NCI-H2227 treated with DMSO at 0.1 percent for 48 hours (cell line): ENCODE data around the gene AGMO.
"Not testable (repeated sequence)": the region's sequence is repeated elsewhere in the genome, so short reads cannot be mapped to it uniquely, and the experiment has no call there.

Experiments
- DNase-seq: peaks from one replicate; lab custom pipeline; 2025; lab: John Stamatoyannopoulos, UW

Gene AGMO

DNA sequence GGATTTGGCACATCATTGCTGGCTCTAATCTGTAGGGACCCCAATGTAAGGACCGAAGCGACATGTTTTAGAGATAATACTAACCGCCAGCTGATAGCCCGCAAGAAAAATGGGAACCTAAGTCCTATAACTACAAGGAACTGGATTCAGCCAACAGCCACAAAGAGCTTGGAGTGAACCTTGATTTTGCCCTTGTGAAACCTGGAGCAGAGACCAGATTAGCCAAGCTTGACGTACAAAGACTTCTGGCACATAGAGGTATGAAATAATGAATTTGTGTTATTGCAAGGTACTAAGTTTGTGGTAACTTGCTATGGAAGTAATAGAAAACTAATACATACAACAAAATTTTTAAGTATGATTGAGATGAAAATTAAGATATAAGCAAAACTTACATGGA is 246.9 kb downstream of the AGMO start:
- DNase-seq: no peak

DNA sequence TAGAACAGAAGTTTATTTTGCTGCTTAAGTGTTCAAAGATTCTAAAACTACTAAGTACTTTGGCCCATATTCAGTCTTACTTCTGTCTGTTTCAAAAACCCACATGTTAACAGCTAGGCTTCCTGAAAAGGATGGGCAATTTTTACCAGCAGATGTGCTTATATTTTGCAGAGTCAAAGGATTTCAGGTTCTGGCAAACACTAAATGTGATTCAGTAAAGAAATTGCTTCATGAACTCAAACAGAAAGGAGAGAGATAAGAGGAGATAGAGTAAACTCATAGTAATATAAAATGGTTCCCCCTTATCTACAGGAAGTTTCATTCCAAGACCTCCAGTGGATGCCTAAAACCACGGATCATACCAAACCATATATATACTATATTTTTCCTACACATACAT is 248.5 kb downstream of the AGMO start:
- no peak for DNase-seq

DNA sequence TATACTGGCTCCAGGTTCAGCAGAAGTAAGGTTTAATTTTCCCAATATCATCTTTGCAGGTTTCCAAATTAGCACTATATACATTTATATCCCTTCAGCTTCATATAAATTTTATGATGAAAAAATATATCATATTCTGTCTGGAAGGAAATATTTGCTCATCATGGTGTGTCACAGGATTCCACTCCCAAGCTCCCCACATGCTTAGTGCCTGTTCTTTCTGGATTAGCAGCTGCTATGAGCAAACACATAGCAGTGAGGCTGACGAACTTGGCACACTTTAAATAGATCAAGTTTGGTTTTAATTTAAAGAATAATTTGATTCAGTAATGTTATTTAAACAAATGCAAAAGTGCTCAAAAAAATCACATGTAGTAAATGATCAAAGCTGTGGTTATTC is 251.9 kb downstream of the AGMO start:
- DNase-seq: no peak

DNA sequence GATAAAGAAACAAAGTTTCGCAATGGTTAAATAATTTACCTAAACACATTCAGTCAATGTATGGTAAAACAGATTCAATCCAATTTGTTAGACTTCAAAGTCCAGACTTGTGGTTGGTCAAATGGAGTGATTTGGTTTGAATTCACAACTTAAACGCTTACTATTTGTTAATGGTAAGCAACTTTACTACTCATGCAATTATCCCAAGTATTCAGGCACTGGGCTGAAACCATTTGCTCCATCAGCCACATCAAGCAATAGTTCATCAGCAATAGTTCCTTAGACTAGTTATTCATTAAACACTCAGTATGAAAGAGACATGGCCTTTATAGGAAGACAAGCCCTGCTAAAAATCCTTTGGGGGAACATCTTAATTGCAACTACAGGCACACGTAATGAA is 253.0 kb downstream of the AGMO start:
- DNase-seq: no peak

DNA sequence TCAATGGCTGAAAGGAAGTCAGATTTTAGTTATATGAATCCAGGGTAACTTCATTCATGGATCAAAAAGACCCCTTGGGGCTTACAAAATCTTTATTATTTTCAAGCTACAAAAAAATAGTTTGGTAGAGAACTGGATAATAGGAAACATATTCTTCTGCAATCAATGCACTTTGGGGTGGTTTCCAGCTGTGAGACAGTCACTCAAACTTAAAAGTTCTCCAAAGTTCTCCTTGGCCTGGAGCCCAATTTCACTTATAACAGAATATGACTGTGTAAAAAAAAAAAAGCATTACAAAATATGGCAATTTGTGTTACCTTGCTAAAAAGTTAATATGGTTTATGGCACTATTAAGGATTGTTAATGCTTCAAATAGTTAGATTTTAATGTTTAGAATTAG is 255.5 kb downstream of the AGMO start:
- DNase-seq: no peak

DNA sequence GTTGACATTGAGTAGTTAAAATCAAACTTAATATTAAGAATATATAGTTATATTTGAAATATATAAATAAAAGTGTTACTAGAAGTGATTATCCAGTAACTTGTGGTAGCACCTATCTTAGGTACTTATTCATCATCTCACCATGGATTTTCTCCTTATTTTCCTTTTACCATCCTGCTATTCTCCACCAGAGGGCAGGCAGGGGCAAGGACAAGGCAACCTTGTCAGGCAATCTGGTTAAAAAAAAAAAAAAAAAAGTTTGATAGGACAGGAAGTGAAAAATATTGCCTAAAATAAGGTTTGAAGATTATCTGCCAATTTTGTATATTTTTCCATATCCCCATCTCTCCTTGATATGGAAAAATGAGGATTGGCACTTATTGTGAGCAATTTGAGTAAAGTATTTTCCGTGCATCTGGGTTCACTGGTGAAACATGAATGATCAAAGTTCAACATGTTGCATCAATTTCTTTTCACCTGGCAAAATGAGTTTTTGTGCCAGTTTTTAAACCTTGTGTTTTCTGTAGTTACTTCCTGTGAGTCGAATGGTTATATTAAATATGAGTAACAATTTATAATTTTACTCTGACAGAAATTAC is 256.7 kb downstream of the AGMO start:
- no peak for DNase-seq

DNA sequence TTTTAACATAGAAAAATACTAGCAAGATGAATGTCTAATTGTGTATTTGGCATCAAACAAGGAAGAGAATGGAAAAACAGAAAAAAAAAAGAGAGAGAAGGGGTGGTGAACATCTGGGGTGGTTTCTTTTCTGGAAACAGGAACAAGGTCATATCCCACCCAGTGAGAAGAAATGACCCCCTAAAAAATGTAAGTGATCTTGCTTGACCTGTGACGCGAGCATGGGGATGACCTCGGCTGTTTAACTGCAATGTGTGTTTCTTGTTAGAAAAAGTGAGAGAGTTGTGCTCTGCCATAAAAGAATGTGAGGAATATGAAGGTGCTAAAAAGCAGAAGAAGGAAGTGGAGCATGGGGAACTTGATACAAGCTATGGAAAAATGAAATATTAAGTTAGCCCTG is 258.5 kb downstream of the AGMO start:
- DNase-seq: no peak

DNA sequence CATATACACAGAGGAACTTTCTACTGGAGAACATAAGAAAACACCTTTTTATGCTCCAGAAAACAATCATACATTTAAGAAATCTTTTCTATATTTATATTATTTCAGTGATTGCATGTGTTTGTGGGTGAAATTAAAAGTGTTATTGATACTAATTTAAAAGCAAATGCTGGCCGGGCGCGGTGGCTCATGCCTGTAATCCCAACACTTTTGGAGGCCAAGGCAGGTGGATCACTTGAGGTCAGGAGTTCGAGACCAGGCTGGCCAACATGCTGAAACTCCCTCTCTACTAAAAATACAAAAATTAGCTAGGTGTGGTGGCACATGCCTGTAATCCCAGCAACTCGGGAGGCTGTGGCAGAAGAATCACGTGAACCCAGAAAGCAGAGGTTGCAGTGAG is 260.8 kb downstream of the AGMO start:
- not testable (repeated sequence) for DNase-seq

DNA sequence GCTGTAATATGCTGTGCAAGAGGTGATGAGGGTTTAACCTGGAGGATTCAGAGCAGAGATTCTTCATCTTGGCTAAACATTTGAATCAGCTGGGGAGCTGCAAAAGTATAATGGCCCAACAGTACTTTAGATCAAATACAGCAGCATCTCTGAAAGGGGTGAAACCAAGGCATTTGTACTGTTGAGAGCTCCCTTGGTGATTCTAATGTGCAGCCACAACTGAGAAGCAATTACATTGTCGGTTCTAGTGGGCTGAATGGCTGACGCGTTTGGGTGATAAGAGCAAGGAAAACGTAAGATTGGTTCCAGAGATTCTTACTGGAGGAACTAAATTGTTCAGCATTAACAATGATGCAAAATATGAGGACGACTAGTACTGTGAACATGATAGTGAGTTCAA is 269.7 kb downstream of the AGMO start:
- no peak for DNase-seq

DNA sequence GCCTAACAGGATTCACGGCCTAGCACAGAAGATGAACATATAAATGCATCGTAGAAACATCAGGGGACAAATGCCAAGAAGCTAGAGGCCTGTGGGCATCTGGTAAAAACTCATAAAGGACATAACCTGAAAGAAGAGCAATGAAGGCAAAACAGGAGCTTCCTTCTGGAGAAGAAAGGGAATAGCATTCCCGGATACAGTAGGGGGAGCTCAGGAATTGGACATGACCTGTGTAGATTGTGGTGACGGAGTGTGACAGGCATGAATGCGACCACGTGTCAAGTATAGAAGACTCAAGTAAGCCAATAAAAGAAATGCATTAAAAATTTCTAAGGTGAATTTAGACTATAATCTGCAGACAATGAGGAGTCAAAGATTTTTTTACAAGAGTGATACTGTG is 270.1 kb downstream of the AGMO start:
- no peak for DNase-seq

DNA sequence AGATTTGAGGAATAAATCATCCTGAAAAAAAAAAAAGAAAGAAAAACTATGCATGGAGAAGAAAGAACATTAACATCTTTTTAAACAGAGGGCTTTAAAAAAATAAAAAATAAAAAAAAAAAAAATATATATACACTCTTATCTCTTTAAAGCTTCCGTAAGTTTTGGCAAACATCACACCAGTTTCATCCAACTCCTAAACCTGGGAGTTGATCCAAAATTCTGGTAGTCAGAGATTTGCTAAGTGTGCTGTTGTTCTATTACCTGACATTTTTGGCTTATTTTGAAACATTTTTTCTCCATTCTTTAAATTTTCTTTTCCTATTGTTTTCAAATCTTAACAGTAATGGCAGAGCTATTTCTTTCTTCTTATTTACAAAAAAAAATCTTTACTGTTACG is 273.1 kb downstream of the AGMO start:
- DNase-seq: no peak

DNA sequence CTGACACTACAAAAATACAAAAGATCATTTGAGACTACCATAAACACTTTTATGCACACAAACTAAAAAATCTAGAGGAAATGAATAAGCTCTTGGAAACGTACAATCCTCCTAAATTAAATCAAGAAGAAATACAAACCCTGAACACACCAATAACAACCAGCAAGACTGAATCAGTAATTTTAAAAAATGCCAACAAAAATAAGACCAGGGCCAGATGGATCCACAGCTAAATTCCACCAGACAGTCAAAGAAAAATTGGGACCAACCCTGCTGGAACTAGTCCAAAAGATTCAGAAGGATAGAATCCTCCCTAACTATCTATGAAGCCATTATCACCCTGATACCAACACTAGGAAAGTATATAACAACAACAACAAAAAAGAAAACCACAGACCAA is 277.4 kb downstream of the AGMO start:
- DNase-seq: no peak

DNA sequence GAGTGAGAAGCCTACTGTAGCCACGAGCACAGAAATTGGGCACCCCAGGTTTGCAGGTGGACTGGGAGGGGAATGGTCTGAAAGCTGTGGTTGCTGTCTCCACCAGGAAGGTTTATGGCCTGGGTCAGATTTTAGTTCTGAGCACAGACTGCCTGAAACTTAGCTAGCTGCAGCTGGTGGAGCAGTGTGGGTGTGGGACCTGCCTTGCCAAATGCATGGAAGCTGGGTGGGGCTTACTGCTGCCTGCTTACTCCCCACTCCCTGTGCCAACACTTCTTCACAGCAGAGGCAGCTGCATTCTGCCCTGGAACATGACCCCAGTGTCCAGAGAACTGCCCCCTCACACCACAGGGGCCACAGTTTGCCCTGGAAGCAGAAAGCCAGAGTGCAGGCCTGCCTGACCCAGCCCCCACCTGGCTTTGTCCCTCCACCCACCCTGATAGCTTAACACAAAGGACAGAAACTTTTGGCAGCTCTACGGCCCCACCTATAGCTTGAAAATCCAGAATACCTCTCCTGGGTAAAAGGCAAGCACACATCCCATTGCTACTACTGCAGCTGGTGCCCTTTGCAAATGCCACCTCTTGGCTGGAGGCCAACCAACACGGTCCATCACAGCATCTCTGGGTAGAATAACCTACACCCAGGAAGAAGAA is 281.6 kb downstream of the AGMO start:
- no peak for DNase-seq

DNA sequence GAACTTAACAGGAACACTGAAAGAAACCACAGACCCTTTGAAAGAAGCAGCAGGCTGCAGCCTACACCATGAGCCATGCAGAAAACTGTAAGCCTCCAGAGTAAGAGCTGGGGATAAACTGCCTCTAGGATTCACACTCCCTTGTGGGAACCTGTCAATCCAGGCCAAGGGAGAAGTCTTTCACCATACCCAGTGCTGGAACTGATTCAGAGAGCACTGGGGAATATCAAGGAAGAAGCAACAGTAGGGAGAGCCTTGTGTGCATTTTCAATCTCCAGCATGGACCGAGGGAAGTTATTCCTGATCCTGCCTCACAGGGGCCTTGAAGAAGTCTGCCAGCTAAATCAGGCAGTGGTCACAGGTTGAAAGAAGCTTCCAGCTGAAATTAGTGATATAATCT is 282.2 kb downstream of the AGMO start:
- no peak for DNase-seq

DNA sequence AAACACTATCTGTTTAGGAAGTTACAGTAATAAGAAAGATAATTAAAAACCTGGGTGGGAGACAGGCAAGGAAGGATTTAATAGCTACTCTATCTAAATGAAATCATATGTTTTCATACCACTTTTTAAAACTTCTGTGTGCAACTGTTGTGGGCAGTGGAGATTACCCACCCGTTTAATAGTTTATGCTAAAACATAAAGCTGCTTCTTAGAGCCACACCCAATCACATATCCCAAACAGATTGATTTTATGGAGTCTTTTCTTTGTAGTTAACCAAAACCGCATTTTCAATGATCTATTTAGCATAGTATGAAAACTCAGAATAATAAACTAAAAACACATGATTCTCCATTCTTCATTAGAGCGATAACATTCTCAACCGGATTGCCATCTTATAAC is 304.1 kb downstream of the AGMO start:
- DNase-seq: no peak

DNA sequence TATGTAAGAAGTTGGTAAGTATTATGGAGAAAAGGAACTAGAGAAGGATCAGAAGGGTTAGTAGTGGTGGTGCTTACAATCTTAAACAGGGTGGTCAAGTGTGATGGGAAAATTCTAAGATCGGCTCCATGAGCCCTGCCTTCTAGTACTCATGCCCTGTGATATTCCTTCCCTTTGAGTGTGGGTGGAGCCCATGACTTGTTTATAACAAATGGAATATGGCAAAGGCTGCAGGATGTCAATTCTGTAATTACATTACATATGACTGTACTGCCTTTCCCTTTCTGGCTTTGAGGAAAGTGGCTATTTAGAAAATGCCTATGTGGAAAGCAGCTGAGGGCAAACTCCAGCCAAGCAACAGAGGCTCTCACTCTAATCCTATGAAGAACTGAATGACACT is 309.6 kb downstream of the AGMO start:
- no peak for DNase-seq

DNA sequence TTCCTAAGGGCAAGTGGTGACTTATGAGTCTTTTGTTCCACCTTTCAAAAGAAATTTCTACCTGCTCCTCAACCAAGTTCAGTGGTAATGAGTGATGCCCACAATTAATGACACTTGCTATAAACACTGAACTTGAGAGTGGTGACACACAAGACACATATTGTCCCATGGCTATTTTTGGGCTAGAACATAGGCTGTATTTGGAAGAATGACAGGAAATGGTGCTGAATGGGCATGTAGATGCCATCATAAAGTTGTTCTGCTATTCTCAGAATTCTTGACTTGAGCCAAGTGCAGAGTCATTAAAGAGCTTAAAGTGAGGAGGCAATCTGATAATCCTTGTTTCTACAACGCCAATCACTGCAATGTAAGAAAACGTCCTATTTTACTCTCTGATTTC is 313.3 kb downstream of the AGMO start:
- no peak for DNase-seq

DNA sequence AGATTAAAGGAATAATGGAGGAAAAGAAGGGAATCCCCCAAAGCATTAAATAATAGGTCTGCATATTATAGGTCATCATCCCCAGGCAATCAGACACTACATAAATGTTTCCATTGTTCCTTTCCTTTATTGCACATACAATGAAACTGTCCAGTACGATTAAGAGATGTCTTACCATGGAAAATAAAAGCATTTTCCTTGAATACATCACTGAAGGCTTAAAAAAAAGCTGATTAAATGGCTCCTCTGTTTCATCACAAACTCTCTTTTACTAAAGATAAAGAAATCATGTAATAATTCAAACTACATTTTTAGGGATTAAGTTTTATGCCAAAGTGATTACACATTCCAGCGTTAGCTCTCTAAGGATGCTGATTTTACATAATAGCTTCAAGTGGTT is 316.0 kb downstream of the AGMO start:
- DNase-seq: no peak

DNA sequence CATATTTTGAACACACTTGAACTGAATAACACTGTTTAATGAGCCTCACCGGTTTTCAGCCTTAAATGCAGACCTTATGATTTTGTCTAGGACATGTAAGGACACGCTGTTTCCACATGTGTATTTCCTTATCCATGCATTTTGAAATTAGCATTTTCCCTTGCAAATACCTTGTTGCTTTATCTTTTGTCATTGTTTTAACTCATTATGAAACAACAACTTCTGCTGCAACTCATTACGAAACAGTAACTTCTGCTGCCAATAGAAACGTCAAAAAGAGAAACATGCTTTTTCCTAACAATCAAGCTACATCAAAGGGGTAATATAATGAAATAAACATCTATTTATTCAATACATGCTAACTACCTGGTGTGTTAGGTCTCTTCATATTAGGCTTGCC is 322.0 kb downstream of the AGMO start:
- DNase-seq: no peak

DNA sequence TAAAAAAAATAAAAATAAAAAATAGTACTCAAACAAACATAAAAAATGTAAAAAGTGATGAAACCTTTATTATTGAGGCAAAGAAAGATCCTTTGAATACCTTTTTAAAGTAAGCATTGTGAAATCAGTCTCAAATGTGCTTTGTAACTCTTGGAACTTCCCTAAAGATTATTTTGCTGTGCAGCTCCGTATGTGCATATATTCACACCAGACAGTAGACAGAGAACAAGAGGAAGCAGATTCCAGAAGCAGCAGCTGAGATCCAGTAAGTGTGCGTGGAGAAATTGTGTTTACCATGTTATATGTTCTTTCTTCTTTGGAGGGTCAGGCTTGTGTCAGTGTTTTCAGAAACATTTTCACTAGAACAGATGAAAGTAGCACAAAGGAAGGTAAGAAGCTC is 324.9 kb downstream of the AGMO start:
- no peak for DNase-seq

DNA sequence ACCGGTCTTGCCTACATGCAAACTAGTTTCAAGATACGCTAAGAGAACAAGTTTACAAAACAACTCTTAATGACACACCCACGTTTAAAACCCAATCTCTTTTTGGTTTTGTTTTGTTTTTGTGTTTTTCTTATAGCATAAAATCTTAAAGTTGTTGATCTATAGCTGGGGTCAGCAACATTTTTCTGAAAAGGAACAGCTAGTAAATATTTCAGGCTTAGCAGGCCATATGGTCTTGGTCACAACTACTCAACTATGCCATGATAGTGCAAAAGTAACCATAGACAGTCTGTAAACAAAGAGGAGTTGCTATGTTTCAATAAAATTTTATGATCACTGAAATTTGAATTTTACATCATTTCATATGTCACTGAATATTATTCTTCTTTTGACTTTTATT is 327.4 kb downstream of the AGMO start:
- DNase-seq: no peak

DNA sequence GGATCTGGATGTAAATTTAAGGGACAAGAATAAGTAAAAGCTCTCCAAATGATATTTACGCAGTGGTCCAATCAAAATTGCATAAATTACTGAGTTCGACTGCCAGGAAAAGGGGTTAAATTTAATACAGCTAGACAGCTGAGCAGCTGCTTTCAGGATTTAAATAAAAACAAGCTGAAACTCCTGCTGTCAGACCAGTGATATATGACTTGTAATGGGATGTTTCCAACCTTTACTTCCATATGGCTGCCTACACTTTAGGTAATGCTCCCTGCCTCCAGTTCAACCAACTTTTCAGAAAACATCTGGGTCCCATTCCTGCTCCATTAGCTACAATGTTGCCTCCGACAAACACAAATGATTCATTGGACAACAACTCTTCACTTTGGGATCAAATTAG is 333.0 kb downstream of the AGMO start:
- DNase-seq: no peak

DNA sequence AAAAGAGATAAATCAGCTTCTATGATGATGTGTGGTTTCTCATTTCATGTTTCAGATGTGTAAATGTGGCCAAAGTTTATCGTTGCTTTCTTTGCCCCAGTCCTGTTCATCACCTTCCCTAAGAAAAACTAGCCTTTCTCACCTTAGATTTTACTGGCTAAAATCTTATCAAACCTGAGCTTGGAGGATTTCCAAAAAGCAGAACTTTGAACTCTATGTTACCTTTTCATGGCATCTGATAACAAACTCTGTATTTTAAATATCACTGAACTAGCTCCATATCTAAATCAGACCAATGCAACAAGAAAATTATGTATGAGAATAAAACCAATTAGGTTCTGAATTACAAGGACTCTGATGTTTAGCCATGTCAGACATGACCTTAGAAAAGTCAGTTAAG is 335.8 kb downstream of the AGMO start:
- DNase-seq: no peak

DNA sequence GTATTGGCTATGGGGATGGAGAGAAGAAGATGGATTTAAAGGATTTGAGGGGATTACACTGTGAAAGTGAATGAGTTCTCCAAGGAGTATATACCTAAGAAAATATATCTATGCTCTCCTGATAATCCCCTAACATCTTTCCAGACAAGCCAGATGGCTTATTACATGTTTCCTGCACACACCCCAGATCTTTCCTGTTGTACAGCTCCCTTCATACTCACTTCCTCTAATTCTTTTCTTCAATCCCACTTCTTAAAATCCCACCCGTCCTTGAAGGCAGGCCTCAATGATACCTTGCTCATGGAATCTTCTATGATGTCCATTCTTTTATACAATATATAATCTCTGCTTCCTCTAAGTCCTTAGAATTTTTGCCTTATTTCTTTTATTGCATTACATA is 342.1 kb downstream of the AGMO start:
- DNase-seq: no peak

DNA sequence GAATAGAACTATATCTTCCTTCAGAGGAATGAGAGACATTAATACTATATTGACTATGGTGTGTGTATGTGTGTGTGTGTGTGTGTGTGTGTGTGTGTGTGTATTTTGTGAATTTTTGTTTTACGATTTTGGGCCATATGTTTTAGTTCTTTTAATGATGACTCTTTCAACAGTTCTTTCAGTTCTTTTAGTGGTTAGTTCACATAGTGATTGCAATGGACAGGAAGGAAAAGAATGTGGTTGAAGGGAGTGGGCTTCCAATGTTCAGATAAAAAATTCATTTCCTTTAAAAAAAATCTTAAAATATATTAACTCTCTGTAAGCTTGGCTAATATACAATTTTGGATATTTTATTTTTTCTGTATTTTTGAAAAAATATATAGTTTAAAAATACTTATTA is 343.6 kb downstream of the AGMO start:
- no peak for DNase-seq
